D721Med (cell line): ENCODE results near the gene LIPH.

Source experiments
- DNase-seq: peaks from one replicate; pipeline ENCODE4 v3.0.0; 2011; ENCODE audit warnings: low spot score; ENCODE audit not compliant: insufficient read length
- FAIRE-seq: peaks from 2 replicates; lab custom pipeline; 2011; peaks lifted over from hg19 to GRCh38; lab: Jason Lieb, UNC
- CTCF ChIP-seq: IDR thresholded peaks from 2 replicates; pipeline ENCODE4 v1.5.1; 2012; ENCODE audit warnings: mild to moderate bottlenecking, control low read depth; ENCODE audit not compliant: insufficient read depth; ENCODE audit errors: missing control alignments

The LIPH gene

DNA sequence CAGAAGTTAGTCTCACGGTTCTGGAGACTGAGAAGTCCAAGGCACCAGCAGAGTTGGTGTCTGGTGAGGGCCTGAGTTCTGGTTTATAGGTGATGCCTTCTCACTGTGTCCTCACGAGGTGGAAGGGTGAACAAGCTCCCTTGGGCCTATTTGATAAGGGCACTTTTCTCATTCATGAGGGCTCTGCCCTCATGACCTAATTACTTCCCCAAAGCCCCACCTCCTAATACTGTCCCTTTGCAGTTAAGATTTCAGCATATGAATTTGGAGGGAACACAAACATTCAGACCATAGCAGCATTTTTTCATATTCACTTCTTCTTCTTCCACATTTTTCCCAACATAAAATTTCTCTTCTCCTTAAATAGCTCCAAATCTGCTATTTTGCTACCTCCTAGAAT is 95.0 kb downstream of the LIPH start:
- no peak for FAIRE-seq
- DNase-seq: no peak
- no peak for TF ChIP-seq CTCF
